Left lobe of liver (tissue), 2 donors: ENCODE measurements around the gene SCAPER. TPM values are rescaled to one million over a fixed set of nuclear protein-coding genes. Genes with fewer than 3 reads are reported as not detected.
"Not testable (repeated sequence)": the region's sequence is repeated elsewhere in the genome, so short reads cannot be mapped to it uniquely, and the experiment has no call there.

ENCODE experiments used
- ATAC-seq: fragments of 200-7000 bp; cut with Tn5 transposase; one replicate; pipeline ENCODE4 v1.9.1; 2020; ENCODE audit warnings: mild to moderate bottlenecking, moderate library complexity
- DNase-seq: peaks from one replicate; pipeline ENCODE4 v3.0.0-alpha.2; 2020; ENCODE audit warnings: low spot score
- total RNA-seq: library from RNA; stranded (reverse); gene quantifications from one replicate; pipeline ENCODE4 v1.2.1, GENCODE V29; 2021
- donor health status: DM: no; HTN: no; CAD: no; lungs with moderate emphysema.
- donor health status: DM: no; HTN: yes; CAD: no.

The SCAPER gene
- total RNA-seq, 1 donor from 2014 or later = 6.9 TPM

DNA sequence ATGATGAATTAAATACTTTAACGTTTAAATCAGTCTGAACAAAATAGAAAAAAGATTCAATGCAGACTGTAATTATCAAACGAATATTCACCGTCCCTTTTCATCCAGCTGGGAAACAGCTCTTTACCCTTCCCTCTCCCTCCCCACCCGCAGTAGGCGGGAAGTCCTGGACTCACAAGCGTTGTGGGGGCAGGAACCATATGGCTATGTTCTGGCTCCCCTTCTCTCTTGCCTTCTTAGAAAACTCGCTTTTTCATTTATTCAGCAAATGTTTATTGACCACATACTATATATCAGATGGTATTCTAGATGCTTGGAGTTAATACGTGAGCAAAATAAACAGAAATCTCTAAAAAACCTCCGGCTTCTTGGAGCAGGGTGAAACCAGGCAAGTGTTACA lies 715 bp upstream of the SCAPER start:
- DNase-seq = no peak
- ATAC-seq = no peak

DNA sequence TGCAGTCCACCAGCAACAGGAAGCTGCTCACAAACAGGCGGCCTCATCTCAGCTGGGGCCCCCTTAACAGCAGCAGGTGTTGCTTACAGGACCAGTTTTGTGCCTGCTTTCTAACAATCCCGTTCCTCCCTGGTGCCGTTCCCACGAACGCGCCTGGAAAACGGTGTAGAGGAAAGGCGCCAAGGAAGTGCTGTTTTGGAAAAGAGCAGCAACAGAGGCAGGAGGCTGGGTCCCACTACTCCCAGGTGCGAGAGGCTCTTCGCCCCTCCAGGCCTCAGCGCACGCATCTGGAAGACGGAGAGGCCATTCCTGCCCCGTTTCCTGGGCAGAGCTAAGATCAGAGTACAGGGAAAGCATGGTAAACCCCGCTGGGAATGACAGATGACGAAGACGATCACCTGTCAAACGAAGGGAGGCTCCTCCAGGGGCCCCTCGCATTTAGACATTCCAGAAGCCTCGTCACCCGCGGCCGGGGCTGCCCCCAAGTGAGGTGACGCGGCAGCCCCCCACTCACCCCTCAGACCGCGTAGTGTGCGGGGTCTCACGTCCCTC lies 603 bp downstream of the SCAPER start:
- ATAC-seq = peak; percentile 58
- DNase-seq = peak; percentile 52

DNA sequence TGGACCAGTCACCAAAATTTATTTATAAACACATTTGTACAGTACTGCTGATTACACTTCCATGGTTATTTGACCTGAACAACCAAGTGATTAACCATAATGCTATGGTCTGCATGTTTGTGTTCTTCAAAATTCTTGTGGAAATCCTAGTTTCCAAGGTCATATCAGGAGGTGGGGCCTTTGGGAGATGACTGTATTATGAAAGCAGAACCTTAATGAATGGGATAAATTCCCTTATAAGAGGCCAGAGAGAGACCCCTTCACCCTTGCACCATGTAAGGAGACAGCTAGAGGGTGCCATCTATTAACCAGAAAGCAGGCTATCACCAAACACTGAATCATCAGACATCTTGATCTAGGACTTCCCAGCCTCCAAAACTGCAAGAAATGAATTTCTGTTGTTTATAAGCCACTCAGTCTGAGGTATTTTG lies 1.9 kb downstream of the SCAPER start:
- ATAC-seq (no peak), DNase-seq (no peak)

DNA sequence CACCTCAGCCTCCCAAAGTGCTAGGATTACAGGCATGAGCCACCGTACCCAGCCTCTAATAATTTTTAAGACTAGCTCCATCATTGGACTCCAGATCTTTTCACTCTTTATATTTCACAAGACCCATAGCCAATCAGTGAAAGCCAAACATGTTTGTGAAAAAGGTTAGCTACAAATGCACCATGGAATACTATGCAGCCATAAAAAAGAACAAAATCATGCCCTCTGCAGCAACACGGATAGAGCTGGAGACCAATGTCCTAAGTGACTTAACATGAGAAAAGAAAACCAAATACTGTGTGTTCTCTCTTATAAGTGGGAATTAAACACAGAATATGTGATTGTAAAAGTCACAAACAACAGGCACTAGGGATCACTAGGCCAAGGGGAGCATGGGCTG lies 3.2 kb downstream of the SCAPER start:
- no peak for DNase-seq
- no peak for ATAC-seq

DNA sequence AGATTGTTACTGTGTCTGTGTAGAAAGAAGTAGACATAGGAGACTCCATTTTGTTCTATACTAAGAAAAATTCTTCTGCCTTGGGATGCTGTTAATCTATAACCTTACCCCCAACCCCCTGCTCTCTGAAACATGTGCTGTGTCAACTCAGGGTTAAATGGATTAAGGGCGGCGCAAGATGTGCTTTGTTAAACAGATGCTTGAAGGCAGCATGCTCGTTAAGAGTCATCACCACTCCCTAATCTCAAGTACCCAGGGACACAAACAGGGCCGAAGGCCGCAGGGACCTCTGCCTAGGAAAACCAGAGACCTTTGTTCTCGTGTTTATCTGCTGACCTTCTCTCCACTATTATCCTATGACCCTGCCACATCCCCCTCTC lies 5.2 kb downstream of the SCAPER start:
- not testable (repeated sequence) for ATAC-seq, DNase-seq

DNA sequence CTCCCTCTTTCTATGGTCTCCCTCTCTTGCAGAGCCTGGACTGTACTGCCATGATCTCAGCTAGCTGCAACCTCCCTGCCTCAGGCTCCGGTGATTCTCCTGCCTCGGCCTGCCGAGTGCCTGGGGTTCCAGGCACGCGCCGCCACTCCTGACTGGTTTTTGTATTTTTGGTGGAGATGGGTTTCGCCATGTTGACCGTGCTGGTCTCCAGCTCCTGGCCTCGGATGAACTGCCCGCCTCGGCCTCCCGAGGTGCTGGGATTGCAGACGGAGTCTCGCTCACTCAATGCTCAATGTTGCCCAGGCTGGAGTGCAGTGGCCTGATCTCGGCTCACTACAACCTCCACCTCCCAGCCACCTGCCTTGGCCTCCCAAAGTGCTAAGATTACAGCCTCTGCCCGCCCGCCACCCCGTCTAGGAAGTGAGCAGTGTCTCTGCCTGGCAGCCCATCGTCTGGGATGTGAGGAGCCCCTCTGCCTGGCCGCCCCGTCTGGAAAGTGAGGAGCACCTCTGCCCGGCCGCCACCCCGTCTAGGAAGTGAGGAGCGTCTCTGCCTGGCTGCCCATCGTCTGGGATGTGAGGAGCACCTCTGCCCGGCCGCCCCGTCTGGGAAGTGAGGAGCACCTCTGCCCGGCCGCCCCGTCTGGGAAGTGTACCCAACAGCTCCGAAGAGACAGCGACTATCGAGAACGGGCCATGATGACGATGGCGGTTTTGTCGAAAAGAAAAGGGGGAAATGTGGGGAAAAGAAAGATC lies 5.8 kb downstream of the SCAPER start:
- not testable (repeated sequence) for DNase-seq, ATAC-seq

DNA sequence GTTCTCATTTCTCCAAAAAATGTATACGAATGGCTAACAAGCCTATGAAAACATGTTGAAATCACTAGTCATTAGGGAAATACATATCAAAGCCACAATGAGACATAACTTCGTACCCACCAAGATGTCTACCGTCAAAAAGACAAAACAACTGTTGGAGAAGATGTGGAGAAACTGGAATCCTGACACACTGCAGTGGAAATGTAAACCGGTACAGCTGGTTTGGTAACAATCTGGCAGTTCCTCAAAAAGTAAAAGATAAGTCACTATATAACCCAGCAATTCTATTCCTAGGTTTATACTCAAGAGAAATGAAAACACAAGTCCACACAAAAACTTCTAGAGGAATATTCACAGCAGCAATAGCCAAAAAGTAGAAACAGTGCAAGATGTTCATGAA lies 7.0 kb downstream of the SCAPER start:
- ATAC-seq = no peak
- no peak for DNase-seq

DNA sequence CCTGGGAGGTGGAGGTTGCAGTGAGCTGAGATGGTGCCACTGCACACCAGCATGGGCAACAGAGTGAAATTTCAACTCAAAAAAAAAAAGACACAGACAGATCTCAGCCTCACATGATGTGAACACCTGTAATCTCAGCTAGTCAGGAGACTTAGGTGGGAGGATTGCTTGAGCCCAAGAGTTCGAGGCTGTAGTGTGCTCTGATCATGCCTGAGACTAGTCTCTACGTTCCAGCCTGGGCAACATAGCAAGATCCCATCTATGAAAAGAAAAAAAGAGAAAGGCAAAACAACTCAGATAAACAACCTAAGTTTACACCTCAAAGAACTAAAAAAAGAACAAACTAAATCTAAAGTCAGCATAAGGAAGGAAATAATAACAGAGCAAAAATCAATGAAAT lies 11.0 kb downstream of the SCAPER start:
- ATAC-seq (no peak), DNase-seq (no peak)

DNA sequence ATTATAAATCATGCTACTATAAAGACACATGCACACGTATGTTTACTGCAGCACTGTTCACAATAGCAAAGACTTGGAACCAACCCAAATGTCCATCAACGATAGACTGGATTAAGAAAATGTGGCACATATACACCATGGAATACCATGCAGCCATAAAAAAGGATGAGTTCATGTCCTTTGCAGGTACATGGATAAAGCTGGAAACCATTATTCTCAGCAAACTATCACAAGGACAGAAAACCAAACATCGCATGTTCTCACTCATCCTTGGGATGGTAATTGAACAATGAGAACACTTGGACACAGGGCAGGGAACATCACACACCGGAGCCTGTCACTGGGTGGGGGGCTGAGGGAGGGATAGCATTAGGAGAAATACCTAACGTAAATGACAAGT lies 12.3 kb downstream of the SCAPER start:
- ATAC-seq, DNase-seq: not testable (repeated sequence)

DNA sequence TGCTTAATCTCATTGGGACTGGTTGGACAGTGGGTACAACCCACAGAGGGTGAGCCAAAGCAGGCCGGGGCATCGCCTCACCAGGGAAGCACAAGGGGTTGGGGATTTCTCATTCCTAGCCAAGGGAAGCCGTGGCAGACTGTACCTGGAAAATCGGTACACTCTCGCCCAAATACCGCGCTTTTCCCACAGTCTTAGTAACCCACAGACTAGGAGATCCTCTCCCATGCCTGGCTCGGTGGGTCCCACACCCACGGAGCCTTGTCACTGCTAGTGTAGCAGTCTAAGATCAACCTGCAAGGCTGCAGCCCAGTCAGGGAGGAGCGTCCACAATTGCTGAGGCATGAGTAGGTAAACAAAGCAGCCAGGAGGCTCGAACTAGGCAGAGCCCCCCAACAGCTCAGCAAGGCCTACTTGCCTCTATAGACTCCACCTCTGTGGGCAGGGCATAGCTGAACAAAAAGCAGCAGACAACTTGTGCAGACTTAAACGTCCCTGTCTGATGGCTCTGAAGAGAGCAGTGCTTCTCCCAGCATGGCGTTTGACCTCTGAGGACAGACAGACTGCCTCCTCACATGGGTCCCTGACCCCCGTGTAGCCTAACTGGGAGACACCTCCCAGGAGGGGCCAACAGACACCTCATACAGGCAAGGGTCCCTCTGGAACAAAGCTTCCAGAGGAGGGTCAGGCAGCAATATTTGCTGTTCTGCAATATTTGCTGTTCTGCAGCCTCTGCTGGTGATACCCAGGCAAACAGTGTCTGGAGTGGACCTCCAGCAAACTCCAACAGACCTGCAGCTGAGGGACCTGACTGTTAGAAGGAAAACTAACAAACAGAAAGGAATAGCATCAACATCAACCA lies 17.6 kb downstream of the SCAPER start:
- DNase-seq, ATAC-seq: not testable (repeated sequence)

DNA sequence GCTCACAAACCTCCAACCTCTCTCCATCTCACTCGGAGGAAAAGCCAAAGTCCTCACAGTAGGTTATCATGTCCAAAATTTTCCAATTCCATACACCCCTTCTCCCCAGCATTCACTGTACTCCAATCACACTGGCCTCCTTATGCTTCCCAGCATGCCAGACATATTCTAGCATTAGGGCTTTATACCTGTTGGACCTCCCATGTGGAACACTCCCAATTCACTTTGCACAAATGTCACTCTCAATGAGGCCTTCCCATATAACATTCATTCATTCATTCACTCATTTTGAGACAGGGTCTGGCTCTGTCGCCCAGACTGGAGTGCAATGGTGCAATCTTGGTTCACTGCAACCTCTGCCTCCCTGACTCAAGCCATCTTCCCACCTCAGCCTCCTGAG lies 19.9 kb downstream of the SCAPER start:
- DNase-seq (no peak), ATAC-seq (no peak)

DNA sequence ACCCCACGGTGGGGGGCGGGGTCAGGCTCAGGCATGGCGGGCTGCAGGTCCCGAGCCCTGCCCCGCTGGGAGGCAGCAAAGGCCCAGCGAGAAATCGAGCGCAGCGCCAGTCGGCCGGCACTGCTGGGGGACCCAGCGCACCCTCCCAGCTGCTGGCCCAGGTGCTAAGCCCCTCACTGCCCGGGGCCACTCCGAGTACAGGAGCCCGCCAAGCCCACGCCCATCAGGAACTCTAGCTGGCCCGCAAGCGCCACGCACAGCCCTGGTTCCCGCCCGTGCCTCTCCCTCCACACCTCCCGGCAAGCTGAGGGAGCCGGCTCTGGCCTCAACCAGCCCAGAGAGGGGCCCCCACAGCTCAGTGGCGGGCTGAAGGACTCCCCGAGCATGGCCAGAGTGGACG lies 29.2 kb downstream of the SCAPER start:
- DNase-seq (no peak), ATAC-seq (no peak)

DNA sequence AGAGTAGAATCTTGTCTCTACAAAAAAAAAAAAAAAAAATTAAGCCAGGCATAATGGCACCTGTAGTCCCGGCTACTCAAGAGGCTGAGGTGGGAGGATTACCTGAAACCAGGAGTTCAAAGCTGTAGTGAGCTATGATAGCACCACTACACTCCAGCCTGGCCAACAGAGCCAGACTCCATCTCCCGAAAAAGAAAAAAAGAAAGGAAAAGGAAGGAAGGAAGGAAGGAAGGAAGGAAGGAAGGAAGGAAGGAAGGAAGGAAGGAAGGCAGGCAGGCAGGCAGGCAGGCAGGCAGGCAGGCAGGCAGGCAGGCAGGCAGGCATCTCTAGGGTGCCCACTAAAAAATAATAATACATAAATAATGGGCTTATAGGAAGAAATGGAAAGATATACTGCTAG lies 32.1 kb downstream of the SCAPER start:
- ATAC-seq, DNase-seq: not testable (repeated sequence)

DNA sequence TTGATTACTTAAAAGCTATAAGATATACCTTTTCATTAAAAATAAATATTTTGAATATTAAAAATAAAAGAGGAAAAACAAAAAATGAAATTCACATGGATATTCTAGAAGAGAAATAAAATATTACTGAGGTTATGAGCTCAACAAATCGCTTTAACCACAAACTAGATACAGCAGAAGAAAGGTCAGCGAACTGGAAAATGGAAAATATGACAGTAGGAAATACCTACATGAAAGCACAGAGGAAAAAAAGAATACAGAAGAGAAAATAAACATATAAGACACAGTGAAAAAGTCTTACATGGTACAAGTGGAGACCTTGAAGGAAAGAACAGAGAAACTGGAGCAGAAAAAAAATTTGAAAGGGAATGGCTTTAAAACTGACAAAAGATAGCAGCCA lies 33.2 kb downstream of the SCAPER start:
- ATAC-seq (no peak), DNase-seq (no peak)

DNA sequence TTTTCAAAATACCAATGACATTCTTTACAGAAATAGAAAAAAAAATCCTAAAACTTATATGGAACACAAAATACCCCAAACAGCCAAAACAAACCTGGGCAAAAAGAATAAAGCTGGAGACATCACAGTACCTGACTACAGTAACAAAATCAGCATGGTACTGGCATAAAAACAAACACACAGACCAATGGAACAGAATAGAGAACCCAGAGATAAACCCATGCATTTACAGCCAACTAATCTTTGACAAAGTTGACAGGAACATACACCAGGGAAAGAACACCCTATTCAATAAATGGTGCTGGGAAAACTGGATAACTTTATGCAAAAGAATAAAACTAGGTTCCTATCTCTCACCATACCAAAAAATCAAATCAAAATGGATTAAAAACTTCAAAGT lies 36.4 kb downstream of the SCAPER start:
- DNase-seq = no peak
- ATAC-seq = no peak

DNA sequence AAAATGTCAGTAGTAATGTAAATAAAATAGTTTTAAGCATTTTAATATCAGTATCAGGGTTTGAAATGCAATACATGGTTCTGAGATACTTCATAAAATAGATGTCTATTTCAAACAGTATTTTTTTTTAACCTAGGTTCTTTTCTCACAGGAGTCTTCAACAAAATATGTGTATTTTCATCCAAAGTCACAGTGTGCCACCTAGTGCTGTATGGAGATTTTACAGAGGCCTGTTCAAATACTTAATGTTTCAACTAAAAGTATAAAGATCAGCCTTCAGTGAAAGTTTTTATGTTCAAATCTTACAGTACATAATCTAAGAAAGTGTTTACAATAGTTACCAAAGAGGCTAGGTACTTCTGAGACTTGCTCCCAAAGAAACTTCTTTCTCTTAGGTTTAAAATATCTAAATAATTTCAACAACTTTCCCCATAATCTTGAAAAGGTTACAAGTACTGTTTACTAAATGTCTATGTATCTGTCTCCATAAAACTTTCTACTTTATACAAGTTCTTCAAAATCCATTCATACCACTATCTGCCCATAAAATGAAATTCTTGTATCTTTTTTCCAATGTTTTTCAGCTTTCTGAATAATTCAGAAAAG lies 38.3 kb downstream of the SCAPER start:
- DNase-seq = no peak
- peak; percentile 62 for ATAC-seq

DNA sequence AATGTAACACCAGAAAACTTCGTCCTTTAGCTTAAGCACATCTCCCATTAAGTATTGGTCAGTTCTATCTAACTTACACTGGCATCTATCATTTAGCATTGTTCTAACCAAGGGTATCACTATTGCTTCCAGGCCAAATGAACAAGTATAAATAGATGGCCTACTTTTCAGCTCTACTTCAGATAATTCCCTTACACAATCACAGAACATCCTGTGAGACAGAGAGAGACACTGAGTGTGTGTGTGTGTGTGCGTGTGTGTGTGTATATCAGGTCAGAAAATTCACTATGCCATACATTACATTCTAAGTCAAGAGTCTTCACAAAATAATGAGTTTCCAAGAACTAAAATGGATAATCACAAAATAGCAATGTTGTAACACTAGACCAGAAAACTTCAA lies 39.1 kb downstream of the SCAPER start:
- ATAC-seq = peak; percentile 21
- no peak for DNase-seq

DNA sequence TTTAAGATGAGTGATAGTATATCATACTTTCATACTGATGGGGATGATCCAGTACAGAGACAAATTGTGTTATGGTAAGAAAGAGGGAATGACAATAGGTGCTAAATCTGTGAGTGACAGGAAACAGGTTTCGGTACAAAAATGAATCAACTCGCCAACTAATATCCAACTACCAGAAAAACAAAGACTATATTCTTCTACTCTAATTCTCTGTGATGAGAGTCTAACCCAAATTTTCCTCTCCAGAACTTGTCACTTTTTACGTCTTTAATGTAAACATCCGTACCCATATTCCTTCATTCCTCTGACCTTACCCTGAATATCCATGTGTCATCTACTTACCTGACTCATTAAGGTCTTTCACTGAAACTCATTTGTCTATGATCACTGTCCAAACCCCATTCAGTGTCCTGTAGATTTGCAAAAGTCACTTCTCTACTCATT lies 39.6 kb downstream of the SCAPER start:
- no peak for ATAC-seq

DNA sequence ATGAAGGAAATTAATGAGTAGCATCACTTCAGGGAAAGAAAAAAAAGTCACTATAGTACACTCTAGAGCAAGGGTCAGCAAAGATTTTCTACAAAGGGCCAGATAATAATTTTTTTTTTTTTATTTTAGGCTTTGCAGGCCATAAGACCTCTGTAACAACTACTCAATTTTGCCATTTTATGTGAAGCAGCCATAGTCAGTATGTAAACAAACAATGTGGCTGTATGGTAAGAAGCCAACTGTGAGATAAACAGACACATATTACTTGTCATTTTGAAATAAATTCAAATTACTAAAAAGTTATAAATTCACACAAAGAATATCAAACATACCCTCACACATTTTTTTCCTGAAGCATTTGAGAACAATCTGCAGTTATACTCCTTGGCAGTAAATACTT lies 40.6 kb downstream of the SCAPER start:
- no peak for ATAC-seq
- no peak for DNase-seq

More for the DNA sequence above, 39.6 kb downstream of the SCAPER start:
- DNase-seq = no peak

DNA sequence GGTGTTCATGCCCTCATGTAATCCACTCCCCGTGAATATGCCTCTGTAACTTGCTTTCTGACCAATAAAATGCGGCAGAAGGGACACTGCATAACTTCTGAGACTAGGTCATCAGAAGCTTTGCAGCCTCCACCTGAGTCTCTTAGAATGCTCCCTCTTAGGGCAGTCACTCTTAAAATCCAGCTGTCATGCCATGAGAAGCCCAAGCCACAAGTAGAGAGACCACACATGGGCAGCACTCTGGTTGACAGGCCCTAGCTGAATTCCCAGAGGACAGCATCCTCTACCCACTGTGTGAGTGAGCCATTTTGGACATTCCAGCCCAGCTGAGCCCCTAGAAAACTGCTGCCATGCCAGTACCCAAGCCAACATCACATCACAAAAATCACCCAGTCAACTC lies 41.4 kb downstream of the SCAPER start:
- DNase-seq = no peak
- ATAC-seq = no peak

DNA sequence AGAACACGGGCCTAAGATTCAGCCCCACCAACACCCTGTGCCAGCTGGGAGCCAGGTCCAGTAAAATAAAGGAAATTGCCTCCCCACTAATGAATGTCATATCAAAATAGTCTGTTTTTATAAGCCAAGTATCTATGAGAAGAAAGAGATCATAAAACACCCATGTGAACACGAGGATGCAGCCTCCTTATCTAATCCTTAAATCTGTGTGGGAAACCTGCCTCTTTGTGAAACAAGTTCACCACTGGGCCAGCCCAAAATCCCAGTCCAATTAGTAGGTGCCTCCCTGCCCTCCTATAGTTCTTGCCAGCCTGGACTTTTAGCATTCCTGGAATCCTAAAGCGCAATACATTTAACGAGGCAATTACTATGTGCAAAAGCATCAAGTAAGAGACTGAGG lies 42.0 kb downstream of the SCAPER start:
- DNase-seq = no peak
- no peak for ATAC-seq
